NCI-H524 (cell line): Measurements from ENCODE around the gene RNF151.
"Not testable (repeated sequence)": the region's sequence is repeated elsewhere in the genome, so short reads cannot be mapped to it uniquely, and the experiment has no call there.

ENCODE experiments used
- DNase-seq, 2 experiments: peaks; one replicate each; lab custom pipeline; 2025; lab: John Stamatoyannopoulos, UW

Gene RNF151

GRCh38 chr16:2008631-2009163 lies 42.0 kb downstream of the RNF151 start:
- no peak for DNase-seq

GRCh38 chr16:2009164-2009711 lies 42.6 kb downstream of the RNF151 start:
- DNase-seq = no peak

GRCh38 chr16:2009791-2010510 lies 43.3 kb downstream of the RNF151 start, which contains the start of gene ZNF598:
Gene ZNF598, minus strand, starts transcription at chr16:2009821.
- peak; percentile 74 to 88 for DNase-seq

- DNase-seq = not testable (repeated sequence)
These were observed 45.1 kb downstream of the RNF151 start for GRCh38 chr16:2011726-2012125.

- DNase-seq = no peak
These were observed 46.9 kb downstream of the RNF151 start for GRCh38 chr16:2013527-2013926.

GRCh38 chr16:2015117-2015946 lies 48.7 kb downstream of the RNF151 start:
- DNase-seq = peak; percentile 62 to 79

- DNase-seq = no peak
These were observed 49.2 kb downstream of the RNF151 start for GRCh38 chr16:2015947-2016208.

GRCh38 chr16:2016407-2016922 lies 49.8 kb downstream of the RNF151 start:
- DNase-seq = peak; percentile 45 to 82
